ENCODE results near the gene CCL11. TPM values are rescaled to one million over a fixed set of nuclear protein-coding genes. Genes with fewer than 3 reads are reported as not detected.
A peak's percentile ranks its signal among the peaks of the same experiment; 100 is the strongest.
"Not testable (repeated sequence)": the region's sequence is repeated elsewhere in the genome, so short reads cannot be mapped to it uniquely, and the experiment has no call there.

Gene CCL11
- total RNA-seq, 6 experiments from 2014 or later: 0.55 TPM; not detected in 5

DNA sequence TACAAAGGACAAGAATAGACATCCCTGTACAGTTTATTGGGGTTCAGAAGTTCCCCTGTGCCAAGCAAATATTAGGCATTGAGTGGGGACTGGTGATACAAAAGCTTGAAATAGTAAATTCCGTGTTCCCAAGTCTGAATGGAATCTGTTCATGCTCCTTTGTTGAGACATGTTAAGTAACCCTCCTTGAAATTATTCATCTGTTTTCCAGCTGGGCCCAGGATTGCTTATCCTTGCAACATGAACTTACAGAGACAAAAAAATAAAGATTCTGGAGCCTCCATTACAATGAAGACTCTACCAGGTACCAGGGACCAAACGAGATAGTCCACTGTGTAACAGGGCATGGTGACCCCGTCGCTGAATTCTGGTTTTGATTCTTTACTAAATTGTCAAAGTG, 27.6 kb downstream of the CCL11 start:
- intact Hi-C loops (cut with DNase I): no loop called here
- Histone ChIP-seq H3K27me3 (no peaks in the 10 kb centered on the region), H3K4me3 (no peak overlapping the region), H3K36me3 (no peaks in the 10 kb centered on the region), H3K4me1 (no peaks in the 10 kb centered on the region), H3K9me3 (no peaks in the 10 kb centered on the region), H3K27ac (no peak overlapping the region)
- no peak for ATAC-seq
- WGBS (ENCODE audit: insufficient coverage, low coverage, low lambda C conversion rate, missing lambda C conversion rate): 73% methylated on average over 4 of the region's 4 CpGs
- TF ChIP-seq CTCF (IDR thresholded peaks at IDR 0.05): no peak
- no peak for TF ChIP-seq POLR2A (IDR thresholded peaks at IDR 0.05)
- no peak for DNase-seq

DNA sequence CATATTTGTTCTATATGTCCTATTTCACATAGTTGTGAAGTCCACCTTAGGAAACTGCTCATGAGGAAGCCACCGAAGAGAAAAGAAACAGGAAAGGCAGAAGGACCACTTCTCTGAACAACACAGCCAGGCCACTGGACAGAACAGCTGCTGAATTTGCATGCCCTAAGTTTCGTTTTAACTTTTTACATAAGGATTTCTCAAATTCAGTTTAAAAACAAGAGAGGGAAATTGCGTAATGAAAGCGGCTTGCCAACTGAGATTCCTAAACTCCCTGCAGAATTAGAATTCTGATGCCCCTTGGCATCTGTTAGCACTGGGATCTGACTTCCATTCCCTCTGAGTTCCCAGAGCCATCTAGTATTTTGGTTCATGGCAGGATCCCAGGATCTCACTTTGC, 28.7 kb downstream of the CCL11 start:
- no peak for DNase-seq
- no peak for TF ChIP-seq CTCF (IDR thresholded peaks at IDR 0.05)
- TF ChIP-seq POLR2A (IDR thresholded peaks at IDR 0.05): no peak
- Histone ChIP-seq H3K27ac (no peak overlapping the region), H3K4me3 (no peak overlapping the region), H3K4me1 (no peaks in the 10 kb centered on the region), H3K9me3 (no peaks in the 10 kb centered on the region), H3K27me3 (no peaks in the 10 kb centered on the region), H3K36me3 (no peaks in the 10 kb centered on the region)
- 23% methylated on average over 4 of the region's 4 CpGs for WGBS (ENCODE audit: insufficient coverage, low coverage, low lambda C conversion rate, missing lambda C conversion rate)
- intact Hi-C loops (cut with DNase I): no loop called here
- ATAC-seq: peak in 3 of 4 donors; percentile 28 to 59 (median 29)

- no peaks in the 10 kb centered on the region for H3K36me3 ChIP-seq
- H3K27ac ChIP-seq: no peak overlapping the region
- no CpG with 5 or more reads among the region's 3 CpGs for WGBS (ENCODE audit: insufficient coverage, low coverage, low lambda C conversion rate, missing lambda C conversion rate)
- H3K9me3 ChIP-seq: no peaks in the 10 kb centered on the region
- H3K27me3 ChIP-seq: no peaks in the 10 kb centered on the region
- DNase-seq: no peak
- peak in 1 of 4 donors; percentile 21 for ATAC-seq
- no peak overlapping the region for H3K4me3 ChIP-seq
- no peaks in the 10 kb centered on the region for H3K4me1 ChIP-seq
- TF ChIP-seq POLR2A (IDR thresholded peaks at IDR 0.05) (no peak), CTCF (IDR thresholded peaks at IDR 0.05) (no peak)
- intact Hi-C loops (cut with DNase I): no loop called here
Observed at GRCh38 chr17:34318474-34318873, 32.9 kb downstream of the CCL11 start.

DNA sequence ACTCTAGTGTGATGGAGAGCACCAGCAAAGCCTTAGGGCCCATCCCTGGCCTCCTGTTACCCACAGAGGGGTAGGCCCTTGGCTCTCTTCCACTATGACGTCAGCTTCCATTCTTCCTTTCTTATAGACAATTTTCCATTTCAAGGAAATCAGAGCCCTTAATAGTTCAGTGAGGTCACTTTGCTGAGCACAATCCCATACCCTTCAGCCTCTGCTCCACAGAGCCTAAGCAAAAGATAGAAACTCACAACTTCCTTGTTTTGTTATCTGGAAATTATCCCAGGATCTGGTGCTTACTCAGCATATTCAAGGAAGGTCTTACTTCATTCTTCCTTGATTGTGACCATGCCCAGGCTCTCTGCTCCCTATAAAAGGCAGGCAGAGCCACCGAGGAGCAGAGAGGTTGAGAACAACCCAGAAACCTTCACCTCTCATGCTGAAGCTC, 33.5 kb downstream of the CCL11 start, which contains the start of gene CCL8:
Gene CCL8, plus strand, starts transcription at position 397 of the 445 bp plus-strand sequence. CDS start 67 bp downstream, outside the sequence.
- WGBS (ENCODE audit: insufficient coverage, low coverage, low lambda C conversion rate, missing lambda C conversion rate): 17% methylated on average over 1 of the region's 2 CpGs
- Histone ChIP-seq H3K36me3 (no peaks in the 10 kb centered on the region), H3K27ac (no peak within 1 kb of the TSS), H3K4me1 (no peaks in the 10 kb centered on the region), H3K4me3 (no peak within 1 kb of the TSS), H3K9me3 (no peaks in the 10 kb centered on the region), H3K27me3 (no peaks in the 10 kb centered on the region)
- ATAC-seq (peak in 2 of 4 donors; percentile 37 to 68), DNase-seq (no peak)
- TF ChIP-seq CTCF (IDR thresholded peaks at IDR 0.05) (no peak), POLR2A (IDR thresholded peaks at IDR 0.05) (no peak)
- intact Hi-C loops (cut with DNase I): no loop called here

DNA sequence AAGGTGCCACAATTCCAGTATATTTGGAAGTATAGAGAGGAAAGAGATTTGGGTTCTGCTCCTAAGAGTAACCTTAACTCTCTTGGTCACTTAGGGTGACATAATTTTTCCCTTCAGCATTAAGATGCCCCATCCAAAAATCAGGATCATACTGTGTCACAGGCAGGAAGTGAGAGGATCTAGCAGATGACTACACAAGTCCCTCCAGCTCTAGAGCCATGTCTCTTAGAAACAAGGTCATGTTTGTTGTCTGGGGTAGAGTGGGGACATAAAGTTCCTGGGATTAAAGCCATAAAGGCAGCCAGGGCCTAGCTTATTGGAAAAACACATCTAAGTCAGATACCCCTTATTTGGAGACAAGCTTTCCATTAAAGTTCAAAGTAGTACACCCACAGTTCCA, 36.4 kb downstream of the CCL11 start:
- intact Hi-C loops (cut with DNase I): no loop called here

DNA sequence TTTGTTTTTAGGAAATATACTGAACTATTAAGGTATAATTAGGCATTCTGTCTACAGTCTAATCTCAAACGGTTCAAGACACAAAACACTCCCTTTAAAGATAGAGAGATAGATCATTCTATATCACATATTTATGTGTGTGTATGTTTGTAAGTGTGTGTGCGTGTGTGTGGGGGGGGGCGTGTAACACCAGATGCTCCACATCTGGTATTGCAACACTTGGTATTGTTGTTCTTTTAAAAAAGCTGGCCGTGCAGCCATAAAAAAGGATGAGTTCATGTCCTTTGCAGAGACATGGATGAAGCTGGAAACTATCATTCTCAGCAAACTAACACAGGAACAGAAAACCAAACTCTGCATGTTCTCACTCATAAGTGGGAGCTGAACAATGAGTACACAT, 42.0 kb downstream of the CCL11 start:
- ATAC-seq, H3K4me1 ChIP-seq, H3K27ac ChIP-seq: not testable (repeated sequence)

More for the DNA sequence above, 36.4 kb downstream of the CCL11 start:
- Histone ChIP-seq H3K9me3 (no peaks in the 10 kb centered on the region), H3K4me1 (no peaks in the 10 kb centered on the region), H3K4me3 (no peak overlapping the region), H3K36me3 (no peaks in the 10 kb centered on the region), H3K27ac (no peak overlapping the region), H3K27me3 (no peaks in the 10 kb centered on the region)
- no peak for ATAC-seq
- DNase-seq: no peak
- TF ChIP-seq CTCF (IDR thresholded peaks at IDR 0.05): no peak
- no peak for TF ChIP-seq POLR2A (IDR thresholded peaks at IDR 0.05)

More for the DNA sequence above, 42.0 kb downstream of the CCL11 start:
- H3K27me3 ChIP-seq; H3K4me3 ChIP-seq; DNase-seq; intact Hi-C loops (cut with DNase I); H3K36me3 ChIP-seq; H3K9me3 ChIP-seq: not testable (repeated sequence)
- 44% methylated on average over 4 of the region's 4 CpGs for WGBS (ENCODE audit: insufficient coverage, low coverage, low lambda C conversion rate, missing lambda C conversion rate)
